NCI-H69 (cell line): Measurements from ENCODE around the gene COPRS.

Experiments
- DNase-seq: peaks from one replicate; lab custom pipeline; 2025; lab: John Stamatoyannopoulos, UW

The COPRS gene

DNA sequence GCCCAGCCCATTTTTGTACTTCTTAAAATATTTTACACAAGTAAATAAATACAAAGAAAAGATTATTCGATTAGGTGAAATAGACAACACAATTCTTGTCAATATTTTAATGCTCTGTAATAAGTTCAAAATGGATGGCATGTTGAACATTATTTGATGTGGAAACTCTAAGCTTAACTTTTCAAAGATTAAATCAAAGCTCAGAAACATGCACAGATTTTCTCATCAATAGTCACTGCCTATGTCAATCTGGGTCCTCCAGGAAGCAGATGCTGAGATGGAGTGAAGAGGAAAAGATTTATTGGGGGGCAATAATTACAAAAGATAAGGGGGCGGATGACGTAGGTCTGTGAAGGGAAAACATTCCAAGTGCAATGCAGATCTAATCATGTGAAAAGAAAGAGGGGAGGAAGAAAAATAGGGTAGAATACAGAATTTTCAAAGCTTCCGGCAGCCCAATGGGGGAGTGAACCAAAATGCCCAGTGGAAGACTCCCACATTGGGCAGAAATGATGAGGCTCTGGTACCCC lies 50.5 kb downstream of the COPRS start:
- DNase-seq, result no peak

DNA sequence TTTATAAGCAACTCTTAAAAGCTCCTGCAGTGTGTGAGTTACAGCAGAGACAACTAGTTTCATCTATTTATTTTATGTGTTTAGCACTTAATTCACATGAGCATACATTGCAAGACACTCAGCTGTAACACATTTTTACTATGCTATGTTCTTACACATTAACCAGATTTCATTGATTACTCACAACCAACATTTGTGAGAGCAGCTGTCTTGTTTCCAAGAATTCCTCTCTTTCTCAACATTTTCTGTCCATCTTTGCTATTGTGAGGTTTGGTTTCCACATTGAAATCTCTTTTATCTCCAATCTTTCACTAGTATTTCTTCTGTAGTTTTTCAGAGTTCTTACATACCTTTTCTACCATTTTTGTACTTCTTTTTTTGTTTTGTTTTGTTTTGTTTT lies 51.2 kb downstream of the COPRS start:
- DNase-seq, result no peak

DNA sequence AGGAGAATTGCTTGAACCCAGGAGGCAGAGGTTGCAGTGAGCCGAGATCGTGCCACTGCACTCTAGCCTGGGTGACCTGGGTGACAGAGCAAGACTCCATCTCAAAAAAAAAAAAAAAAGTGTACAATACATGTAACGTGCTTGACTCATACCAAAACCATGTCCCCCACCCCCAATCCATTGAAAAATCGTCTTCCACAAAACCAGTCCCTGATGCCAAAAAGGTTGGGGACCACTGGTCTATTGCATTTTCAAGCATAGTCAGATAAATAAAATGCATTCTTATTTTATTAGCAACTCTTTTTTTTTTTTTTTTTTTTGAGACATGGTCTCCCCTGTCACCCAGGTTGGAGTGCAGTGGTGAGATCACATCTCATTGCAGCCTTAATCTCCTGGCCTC lies 52.1 kb downstream of the COPRS start:
- no peak for DNase-seq

DNA sequence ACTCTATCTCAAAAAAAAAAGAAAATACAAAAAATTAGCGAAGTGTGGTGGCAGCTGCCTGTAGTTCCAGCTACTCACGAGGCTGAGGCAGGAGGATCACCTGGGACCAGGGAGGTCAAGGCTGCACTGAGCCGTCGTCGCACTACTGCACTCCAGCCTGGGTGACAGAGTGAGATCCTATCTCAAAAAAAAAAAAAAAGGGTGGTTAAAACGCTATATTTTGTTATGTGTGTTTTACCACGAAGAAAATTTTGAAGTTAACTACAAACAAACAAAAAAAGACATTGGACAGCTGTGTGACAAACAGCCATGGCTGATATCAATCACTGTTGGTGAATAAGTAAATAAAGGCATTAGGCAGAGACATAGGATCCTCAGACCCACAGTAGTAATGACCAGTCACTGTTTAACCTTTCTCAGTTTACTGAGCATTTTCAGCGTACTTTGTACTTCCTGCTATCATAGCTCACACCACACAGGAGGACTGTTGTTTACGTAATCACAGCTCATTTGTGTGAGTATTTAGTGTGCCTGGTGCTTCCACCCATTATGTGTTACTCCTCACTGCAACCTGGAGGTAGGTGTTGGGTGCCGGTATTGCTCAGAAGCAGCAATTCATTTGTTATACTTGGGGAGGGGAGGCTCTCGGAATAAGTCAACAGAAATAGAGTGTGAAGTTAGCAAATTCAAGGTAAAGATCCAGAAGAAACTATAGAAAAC lies 55.4 kb downstream of the COPRS start:
- peak; percentile 69 for DNase-seq

DNA sequence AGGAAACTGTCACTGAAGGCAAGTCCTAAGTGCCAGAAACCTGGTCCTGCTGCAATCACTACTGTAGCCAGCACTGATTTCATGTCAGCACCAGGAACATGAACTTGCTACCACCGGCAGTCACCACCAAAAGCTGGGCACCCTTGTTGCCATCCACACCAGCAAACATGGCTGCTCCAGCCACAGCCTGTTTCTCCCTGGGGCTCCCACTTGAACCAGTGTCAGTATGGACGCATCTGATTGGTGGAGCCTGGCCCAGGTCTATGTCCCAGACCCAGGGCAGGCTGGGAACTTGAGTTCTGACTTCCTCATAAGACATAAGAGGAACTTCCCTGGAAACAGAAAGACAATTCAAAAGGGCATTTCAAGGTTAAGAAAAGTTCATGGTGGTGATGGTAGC lies 56.5 kb downstream of the COPRS start:
- no peak for DNase-seq
